ENCODE data around the gene LRRC63. TPM values are rescaled to one million over a fixed set of nuclear protein-coding genes. Genes with fewer than 3 reads are reported as not detected.
A peak's percentile ranks its signal among the peaks of the same experiment; 100 is the strongest.

LRRC63 gene
- total and polyA plus RNA-seq, 2 donors = 0.46 to 1.2 TPM

GRCh38 chr13:46185634-46186033, 26.1 kb upstream of the LRRC63 start:
- H3K27ac ChIP-seq (ENCODE audit: low read depth in 1 of 2, low read length in 1 of 2) = no peak overlapping the region
- no peak overlapping the region for H3K4me3 ChIP-seq (ENCODE audit: low read length in 2 of 2)
- no peaks in the 10 kb centered on the region for H3K9me3 ChIP-seq (ENCODE audit: control insufficient read depth in 2 of 2, insufficient read depth in 1 of 2, low read length in 1 of 2)
- no peaks in the 10 kb centered on the region for H3K36me3 ChIP-seq (ENCODE audit: control insufficient read depth in 2 of 2, insufficient read depth in 2 of 2, low read length in 1 of 2)
- WGBS = 87% methylated on average over 4 of the region's 4 CpGs
- DNase-seq (ENCODE audit: low read depth in 6 of 9, low spot score in 9 of 9) = no peak
- H3K4me1 ChIP-seq (ENCODE audit: control insufficient read depth in 2 of 2, insufficient read depth in 2 of 2, low read length in 2 of 2) = peaks cover 26 to 30% of the 10 kb centered on the region in 2 donors
- no peaks in the 10 kb centered on the region for H3K27me3 ChIP-seq (ENCODE audit: control insufficient read depth in 2 of 2, insufficient read depth in 1 of 2, low read length in 1 of 2)

- Histone ChIP-seq H3K4me1 (ENCODE audit: control insufficient read depth in 2 of 2, insufficient read depth in 2 of 2, low read length in 2 of 2) (no peaks in the 10 kb centered on the region), H3K4me3 (ENCODE audit: low read length in 2 of 2) (no peak overlapping the region), H3K9me3 (ENCODE audit: control insufficient read depth in 2 of 2, insufficient read depth in 1 of 2, low read length in 1 of 2) (no peaks in the 10 kb centered on the region), H3K36me3 (ENCODE audit: control insufficient read depth in 2 of 2, insufficient read depth in 2 of 2, low read length in 1 of 2) (no peaks in the 10 kb centered on the region), H3K27me3 (ENCODE audit: control insufficient read depth in 2 of 2, insufficient read depth in 1 of 2, low read length in 1 of 2) (no peaks in the 10 kb centered on the region), H3K27ac (ENCODE audit: low read depth in 1 of 2, low read length in 1 of 2) (no peak overlapping the region)
- no peak for DNase-seq (ENCODE audit: low read depth in 6 of 9, low spot score in 9 of 9)
- 34% methylated on average over 1 of the region's 1 CpG for WGBS
Observed at GRCh38 chr13:46192412-46192811, 19.3 kb upstream of the LRRC63 start.

GRCh38 chr13:46195016-46195415, 16.7 kb upstream of the LRRC63 start:
- no peaks in the 10 kb centered on the region for H3K9me3 ChIP-seq (ENCODE audit: control insufficient read depth in 2 of 2, insufficient read depth in 1 of 2, low read length in 1 of 2)
- no peak overlapping the region for H3K27ac ChIP-seq (ENCODE audit: low read depth in 1 of 2, low read length in 1 of 2)
- no peak overlapping the region for H3K4me3 ChIP-seq (ENCODE audit: low read length in 2 of 2)
- H3K36me3 ChIP-seq (ENCODE audit: control insufficient read depth in 2 of 2, insufficient read depth in 2 of 2, low read length in 1 of 2) = no peaks in the 10 kb centered on the region
- no peak for DNase-seq (ENCODE audit: low read depth in 6 of 9, low spot score in 9 of 9)
- 95% methylated on average over 1 of the region's 1 CpG for WGBS
- H3K4me1 ChIP-seq (ENCODE audit: control insufficient read depth in 2 of 2, insufficient read depth in 2 of 2, low read length in 2 of 2) = peaks cover 3 to 4% of the 10 kb centered on the region in 2 donors
- no peaks in the 10 kb centered on the region for H3K27me3 ChIP-seq (ENCODE audit: control insufficient read depth in 2 of 2, insufficient read depth in 1 of 2, low read length in 1 of 2)

GRCh38 chr13:46197299-46198048, 14.3 kb upstream of the LRRC63 start:
- no peaks in the 10 kb centered on the region for H3K27me3 ChIP-seq (ENCODE audit: control insufficient read depth in 2 of 2, insufficient read depth in 1 of 2, low read length in 1 of 2)
- H3K9me3 ChIP-seq (ENCODE audit: control insufficient read depth in 2 of 2, insufficient read depth in 1 of 2, low read length in 1 of 2) = no peaks in the 10 kb centered on the region
- no peak overlapping the region for H3K27ac ChIP-seq (ENCODE audit: low read depth in 1 of 2, low read length in 1 of 2)
- H3K36me3 ChIP-seq (ENCODE audit: control insufficient read depth in 2 of 2, insufficient read depth in 2 of 2, low read length in 1 of 2) = no peaks in the 10 kb centered on the region
- H3K4me3 ChIP-seq (ENCODE audit: low read length in 2 of 2) = no peak overlapping the region
- WGBS = 70% methylated on average over 4 of the region's 4 CpGs
- DNase-seq (ENCODE audit: low read depth in 6 of 9, low spot score in 9 of 9) = no peak
- peaks cover 14 to 17% of the 10 kb centered on the region in 2 donors for H3K4me1 ChIP-seq (ENCODE audit: control insufficient read depth in 2 of 2, insufficient read depth in 2 of 2, low read length in 2 of 2)

GRCh38 chr13:46198696-46199193, 13.0 kb upstream of the LRRC63 start:
- H3K36me3 ChIP-seq (ENCODE audit: control insufficient read depth in 2 of 2, insufficient read depth in 2 of 2, low read length in 1 of 2) = no peaks in the 10 kb centered on the region
- H3K4me3 ChIP-seq (ENCODE audit: low read length in 2 of 2) = no peak overlapping the region
- H3K27ac ChIP-seq (ENCODE audit: low read depth in 1 of 2, low read length in 1 of 2) = no peak overlapping the region
- H3K9me3 ChIP-seq (ENCODE audit: control insufficient read depth in 2 of 2, insufficient read depth in 1 of 2, low read length in 1 of 2) = no peaks in the 10 kb centered on the region
- no peaks in the 10 kb centered on the region for H3K27me3 ChIP-seq (ENCODE audit: control insufficient read depth in 2 of 2, insufficient read depth in 1 of 2, low read length in 1 of 2)
- 97% methylated on average over 3 of the region's 3 CpGs for WGBS
- DNase-seq (ENCODE audit: low read depth in 6 of 9, low spot score in 9 of 9) = no peak
- H3K4me1 ChIP-seq (ENCODE audit: control insufficient read depth in 2 of 2, insufficient read depth in 2 of 2, low read length in 2 of 2) = peaks cover 14 to 20% of the 10 kb centered on the region in 2 donors

- DNase-seq (ENCODE audit: low read depth in 6 of 9, low spot score in 9 of 9) = peak in 3 of 9 donors; percentile 50 to 76 (median 51)
- Histone ChIP-seq H3K4me1 (ENCODE audit: control insufficient read depth in 2 of 2, insufficient read depth in 2 of 2, low read length in 2 of 2) (peaks cover 14 to 24% of the 10 kb centered on the region in 2 donors), H3K27ac (ENCODE audit: low read depth in 1 of 2, low read length in 1 of 2) (peak overlapping the region in 1 of 2 donors; percentile 46), H3K27me3 (ENCODE audit: control insufficient read depth in 2 of 2, insufficient read depth in 1 of 2, low read length in 1 of 2) (no peaks in the 10 kb centered on the region), H3K9me3 (ENCODE audit: control insufficient read depth in 2 of 2, insufficient read depth in 1 of 2, low read length in 1 of 2) (no peaks in the 10 kb centered on the region), H3K36me3 (ENCODE audit: control insufficient read depth in 2 of 2, insufficient read depth in 2 of 2, low read length in 1 of 2) (no peaks in the 10 kb centered on the region), H3K4me3 (ENCODE audit: low read length in 2 of 2) (no peak overlapping the region)
- 66% methylated on average over 3 of the region's 3 CpGs for WGBS
Observed at GRCh38 chr13:46202188-46202795, 9.4 kb upstream of the LRRC63 start.

GRCh38 chr13:46202966-46203365, 8.8 kb upstream of the LRRC63 start:
- WGBS = 94% methylated on average over 5 of the region's 5 CpGs
- Histone ChIP-seq H3K27me3 (ENCODE audit: control insufficient read depth in 2 of 2, insufficient read depth in 1 of 2, low read length in 1 of 2) (no peaks in the 10 kb centered on the region), H3K36me3 (ENCODE audit: control insufficient read depth in 2 of 2, insufficient read depth in 2 of 2, low read length in 1 of 2) (no peaks in the 10 kb centered on the region), H3K9me3 (ENCODE audit: control insufficient read depth in 2 of 2, insufficient read depth in 1 of 2, low read length in 1 of 2) (no peaks in the 10 kb centered on the region), H3K27ac (ENCODE audit: low read depth in 1 of 2, low read length in 1 of 2) (no peak overlapping the region), H3K4me1 (ENCODE audit: control insufficient read depth in 2 of 2, insufficient read depth in 2 of 2, low read length in 2 of 2) (peaks cover 14 to 24% of the 10 kb centered on the region in 2 donors), H3K4me3 (ENCODE audit: low read length in 2 of 2) (no peak overlapping the region)
- DNase-seq (ENCODE audit: low read depth in 6 of 9, low spot score in 9 of 9) = no peak

GRCh38 chr13:46206143-46206542, 5.6 kb upstream of the LRRC63 start:
- peaks cover 5 to 14% of the 10 kb centered on the region in 2 donors for H3K4me1 ChIP-seq (ENCODE audit: control insufficient read depth in 2 of 2, insufficient read depth in 2 of 2, low read length in 2 of 2)
- 92% methylated on average over 1 of the region's 1 CpG for WGBS
- no peak overlapping the region for H3K4me3 ChIP-seq (ENCODE audit: low read length in 2 of 2)
- H3K27me3 ChIP-seq (ENCODE audit: control insufficient read depth in 2 of 2, insufficient read depth in 1 of 2, low read length in 1 of 2) = no peaks in the 10 kb centered on the region
- DNase-seq (ENCODE audit: low read depth in 6 of 9, low spot score in 9 of 9) = no peak
- H3K36me3 ChIP-seq (ENCODE audit: control insufficient read depth in 2 of 2, insufficient read depth in 2 of 2, low read length in 1 of 2) = no peaks in the 10 kb centered on the region
- no peak overlapping the region for H3K27ac ChIP-seq (ENCODE audit: low read depth in 1 of 2, low read length in 1 of 2)
- H3K9me3 ChIP-seq (ENCODE audit: control insufficient read depth in 2 of 2, insufficient read depth in 1 of 2, low read length in 1 of 2) = no peaks in the 10 kb centered on the region

GRCh38 chr13:46207828-46208227, 3.9 kb upstream of the LRRC63 start:
- no peak for DNase-seq (ENCODE audit: low read depth in 6 of 9, low spot score in 9 of 9)
- no peaks in the 10 kb centered on the region for H3K9me3 ChIP-seq (ENCODE audit: control insufficient read depth in 2 of 2, insufficient read depth in 1 of 2, low read length in 1 of 2)
- H3K4me3 ChIP-seq (ENCODE audit: low read length in 2 of 2) = no peak overlapping the region
- H3K4me1 ChIP-seq (ENCODE audit: control insufficient read depth in 2 of 2, insufficient read depth in 2 of 2, low read length in 2 of 2) = peaks cover 0 to 12% of the 10 kb centered on the region in 2 donors
- no peaks in the 10 kb centered on the region for H3K27me3 ChIP-seq (ENCODE audit: control insufficient read depth in 2 of 2, insufficient read depth in 1 of 2, low read length in 1 of 2)
- no peak overlapping the region for H3K27ac ChIP-seq (ENCODE audit: low read depth in 1 of 2, low read length in 1 of 2)
- no peaks in the 10 kb centered on the region for H3K36me3 ChIP-seq (ENCODE audit: control insufficient read depth in 2 of 2, insufficient read depth in 2 of 2, low read length in 1 of 2)
- WGBS = 95% methylated on average over 7 of the region's 7 CpGs

Measured in thymus (tissue), 11 donors.